ENCODE results near the gene ULK4.
"Not testable (repeated sequence)": the region's sequence is repeated elsewhere in the genome, so short reads cannot be mapped to it uniquely, and the experiment has no call there.

ULK4 gene

DNA sequence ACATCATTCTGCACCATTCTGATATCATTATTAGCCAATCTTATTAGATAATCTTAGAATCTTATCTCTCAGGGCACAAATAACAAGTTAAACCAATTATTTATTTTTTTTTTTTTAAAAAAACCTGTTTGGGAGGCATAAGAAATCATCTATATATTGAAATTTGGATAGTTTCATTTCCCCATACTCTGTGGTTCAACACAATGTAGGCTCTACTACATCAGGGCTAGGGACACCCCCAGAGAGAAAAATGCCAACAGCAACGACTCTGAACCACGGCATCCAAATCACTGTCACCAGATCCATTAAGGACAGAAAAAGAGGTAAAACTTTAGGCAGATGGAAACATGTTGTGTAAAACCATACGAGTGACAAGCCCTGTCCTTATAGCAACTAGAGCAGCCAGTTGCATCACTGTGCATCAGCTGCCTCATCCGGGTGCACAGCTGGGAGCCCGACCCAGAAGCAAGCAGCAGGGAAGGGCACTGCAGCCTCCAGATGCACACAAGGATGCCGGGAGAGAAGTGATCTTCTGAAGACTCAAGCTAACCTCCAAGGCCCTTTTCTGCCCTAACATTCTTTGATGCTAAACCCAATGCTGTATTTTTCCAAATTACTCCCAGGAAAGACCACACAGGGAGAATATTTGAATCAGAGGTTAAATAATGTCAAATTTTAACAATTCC, 381.5 kb downstream of the ULK4 start:
- Histone ChIP-seq H3K36me3 (ENCODE audit: control insufficient read depth, low read depth, low read length) (no peaks in the 10 kb centered on the region), H3K4me3 (ENCODE audit: low read length) (no peak overlapping the region), H3K27me3 (ENCODE audit: control insufficient read depth, insufficient read depth, low read length) (no peaks in the 10 kb centered on the region), H3K9me3 (ENCODE audit: control insufficient read depth, low read depth, low read length) (no peaks in the 10 kb centered on the region), H3K27ac (ENCODE audit: low read length) (no peak overlapping the region), H3K4me1 (ENCODE audit: control insufficient read depth, low read depth, low read length) (peaks cover 39% of the 10 kb centered on the region), H3K9ac (ENCODE audit: low read length) (no peak overlapping the region)

GRCh38 chr3:41579861-41580260, 382.0 kb downstream of the ULK4 start:
- Histone ChIP-seq H3K9ac (ENCODE audit: low read length) (no peak overlapping the region), H3K36me3 (ENCODE audit: control insufficient read depth, low read depth, low read length) (no peaks in the 10 kb centered on the region), H3K27me3 (ENCODE audit: control insufficient read depth, insufficient read depth, low read length) (no peaks in the 10 kb centered on the region), H3K4me3 (ENCODE audit: low read length) (no peak overlapping the region), H3K4me1 (ENCODE audit: control insufficient read depth, low read depth, low read length) (peaks cover 39% of the 10 kb centered on the region), H3K27ac (ENCODE audit: low read length) (no peak overlapping the region), H3K9me3 (ENCODE audit: control insufficient read depth, low read depth, low read length) (no peaks in the 10 kb centered on the region)

DNA sequence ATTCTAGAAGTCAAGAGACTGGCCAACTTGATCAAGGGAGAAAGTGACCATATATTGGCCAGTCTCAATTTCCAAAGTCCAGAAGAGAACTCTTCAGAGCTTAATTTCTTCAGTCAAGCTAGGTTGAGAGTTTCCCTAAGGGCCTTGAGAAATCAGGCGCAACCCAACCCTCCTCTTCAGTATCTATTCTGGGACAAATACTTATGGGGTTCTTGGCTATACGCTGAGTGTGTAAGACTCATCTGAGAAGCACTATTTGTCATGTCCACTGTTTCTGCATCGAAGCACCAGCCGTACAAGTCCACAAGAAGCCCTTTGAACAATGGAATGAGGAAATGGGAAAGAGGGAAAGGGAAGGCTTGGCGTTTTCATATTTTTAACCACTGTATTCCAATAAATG, 383.1 kb downstream of the ULK4 start:
- Histone ChIP-seq H3K27ac (ENCODE audit: low read length) (no peak overlapping the region), H3K4me1 (ENCODE audit: control insufficient read depth, low read depth, low read length) (peaks cover 43% of the 10 kb centered on the region), H3K4me3 (ENCODE audit: low read length) (no peak overlapping the region), H3K9ac (ENCODE audit: low read length) (no peak overlapping the region), H3K9me3 (ENCODE audit: control insufficient read depth, low read depth, low read length) (no peaks in the 10 kb centered on the region), H3K36me3 (ENCODE audit: control insufficient read depth, low read depth, low read length) (no peaks in the 10 kb centered on the region), H3K27me3 (ENCODE audit: control insufficient read depth, insufficient read depth, low read length) (no peaks in the 10 kb centered on the region)

GRCh38 chr3:41575724-41576123, 386.2 kb downstream of the ULK4 start:
- no peaks in the 10 kb centered on the region for H3K27me3 ChIP-seq (ENCODE audit: control insufficient read depth, insufficient read depth, low read length)
- H3K4me3 ChIP-seq (ENCODE audit: low read length), result no peak overlapping the region
- no peaks in the 10 kb centered on the region for H3K9me3 ChIP-seq (ENCODE audit: control insufficient read depth, low read depth, low read length)
- H3K9ac ChIP-seq (ENCODE audit: low read length), result no peak overlapping the region
- no peak overlapping the region for H3K27ac ChIP-seq (ENCODE audit: low read length)
- H3K36me3 ChIP-seq (ENCODE audit: control insufficient read depth, low read depth, low read length), result no peaks in the 10 kb centered on the region
- peaks cover 40% of the 10 kb centered on the region for H3K4me1 ChIP-seq (ENCODE audit: control insufficient read depth, low read depth, low read length)

GRCh38 chr3:41574900-41575299, 387.0 kb downstream of the ULK4 start:
- Histone ChIP-seq H3K9me3 (ENCODE audit: control insufficient read depth, low read depth, low read length) (no peaks in the 10 kb centered on the region), H3K27me3 (ENCODE audit: control insufficient read depth, insufficient read depth, low read length) (no peaks in the 10 kb centered on the region), H3K9ac (ENCODE audit: low read length) (no peak overlapping the region), H3K4me1 (ENCODE audit: control insufficient read depth, low read depth, low read length) (peaks cover 39% of the 10 kb centered on the region), H3K27ac (ENCODE audit: low read length) (no peak overlapping the region), H3K4me3 (ENCODE audit: low read length) (no peak overlapping the region), H3K36me3 (ENCODE audit: control insufficient read depth, low read depth, low read length) (no peaks in the 10 kb centered on the region)

DNA sequence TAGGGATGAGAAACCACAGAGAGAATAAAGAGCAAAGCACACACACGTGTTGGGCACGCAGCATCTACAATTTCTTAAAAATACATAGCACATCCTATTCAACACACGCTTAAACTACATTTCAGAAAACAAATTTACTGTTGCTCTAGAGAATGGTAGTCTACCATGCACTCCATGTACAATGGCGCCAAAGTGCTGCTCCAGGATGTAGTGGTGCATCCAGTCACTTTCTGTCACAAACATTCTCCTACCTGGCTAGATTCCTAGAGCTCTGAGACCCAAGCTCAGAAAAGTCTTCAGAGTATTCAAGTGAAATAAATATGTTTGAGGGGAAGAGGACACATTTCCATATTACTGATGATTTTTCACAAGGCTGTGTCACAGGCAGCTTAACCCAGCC, 388.3 kb downstream of the ULK4 start:
- Histone ChIP-seq H3K27ac (ENCODE audit: low read length) (no peak overlapping the region), H3K9ac (ENCODE audit: low read length) (no peak overlapping the region), H3K4me3 (ENCODE audit: low read length) (no peak overlapping the region), H3K27me3 (ENCODE audit: control insufficient read depth, insufficient read depth, low read length) (no peaks in the 10 kb centered on the region), H3K36me3 (ENCODE audit: control insufficient read depth, low read depth, low read length) (no peaks in the 10 kb centered on the region), H3K9me3 (ENCODE audit: control insufficient read depth, low read depth, low read length) (no peaks in the 10 kb centered on the region), H3K4me1 (ENCODE audit: control insufficient read depth, low read depth, low read length) (peaks cover 43% of the 10 kb centered on the region)

DNA sequence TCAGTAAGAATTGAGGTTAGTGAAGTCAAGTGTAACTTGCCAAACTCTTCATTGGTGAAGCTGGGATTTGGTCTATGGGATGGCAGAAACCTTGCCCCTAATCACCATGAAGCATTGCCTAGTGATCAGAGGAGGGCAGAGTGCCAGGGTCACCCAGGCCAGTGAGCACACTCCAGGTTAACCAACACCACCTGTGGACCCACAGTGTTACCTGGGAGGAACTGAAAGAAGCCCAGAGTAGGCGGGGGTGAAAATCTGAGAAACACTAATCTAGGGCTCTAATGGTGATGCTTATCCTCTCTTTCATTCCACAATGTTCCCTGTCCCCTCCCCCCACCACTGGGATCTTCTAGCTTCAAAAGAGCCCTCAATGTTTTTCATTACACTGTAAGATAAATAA, 389.8 kb downstream of the ULK4 start:
- H3K4me1 ChIP-seq (ENCODE audit: control insufficient read depth, low read depth, low read length), result peaks cover 30% of the 10 kb centered on the region
- no peak overlapping the region for H3K9ac ChIP-seq (ENCODE audit: low read length)
- H3K4me3 ChIP-seq (ENCODE audit: low read length), result no peak overlapping the region
- no peaks in the 10 kb centered on the region for H3K36me3 ChIP-seq (ENCODE audit: control insufficient read depth, low read depth, low read length)
- H3K27ac ChIP-seq (ENCODE audit: low read length), result no peak overlapping the region
- no peaks in the 10 kb centered on the region for H3K27me3 ChIP-seq (ENCODE audit: control insufficient read depth, insufficient read depth, low read length)
- no peaks in the 10 kb centered on the region for H3K9me3 ChIP-seq (ENCODE audit: control insufficient read depth, low read depth, low read length)

- Histone ChIP-seq H3K9me3 (ENCODE audit: control insufficient read depth, low read depth, low read length) (no peaks in the 10 kb centered on the region), H3K4me1 (ENCODE audit: control insufficient read depth, low read depth, low read length) (peaks cover 16% of the 10 kb centered on the region), H3K4me3 (ENCODE audit: low read length) (no peak overlapping the region), H3K27me3 (ENCODE audit: control insufficient read depth, insufficient read depth, low read length) (no peaks in the 10 kb centered on the region), H3K27ac (ENCODE audit: low read length) (no peak overlapping the region), H3K9ac (ENCODE audit: low read length) (no peak overlapping the region), H3K36me3 (ENCODE audit: control insufficient read depth, low read depth, low read length) (no peaks in the 10 kb centered on the region)
These were observed 392.1 kb downstream of the ULK4 start for GRCh38 chr3:41569632-41570305.

DNA sequence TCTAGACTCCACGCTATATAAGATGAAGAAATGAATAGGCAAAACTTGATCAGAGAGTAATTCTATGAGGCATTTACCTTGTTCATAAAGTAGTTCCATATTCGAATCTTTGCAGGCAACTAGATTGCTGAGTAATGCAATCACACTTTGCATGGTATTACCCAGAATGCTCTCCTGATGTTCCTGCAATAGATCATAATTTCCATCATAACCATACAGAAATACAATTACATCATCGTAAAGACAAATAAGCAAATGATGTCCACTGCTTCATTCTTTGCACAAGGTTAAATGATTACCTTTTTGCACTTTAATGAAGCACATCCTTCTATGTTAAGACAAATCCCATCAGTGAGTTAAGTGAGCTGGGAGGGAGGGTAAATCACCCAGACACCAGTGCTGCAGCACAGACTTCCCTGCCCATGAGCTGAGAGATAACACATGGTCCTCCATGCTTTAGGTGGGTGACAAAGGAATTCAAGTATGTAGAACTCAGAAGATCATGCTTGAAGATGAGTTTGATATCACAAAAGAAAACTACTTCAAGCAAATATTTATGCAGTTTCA, 395.9 kb downstream of the ULK4 start:
- Histone ChIP-seq H3K4me3 (ENCODE audit: low read length) (no peak overlapping the region), H3K9me3 (ENCODE audit: control insufficient read depth, low read depth, low read length) (no peaks in the 10 kb centered on the region), H3K36me3 (ENCODE audit: control insufficient read depth, low read depth, low read length) (no peaks in the 10 kb centered on the region), H3K4me1 (ENCODE audit: control insufficient read depth, low read depth, low read length) (peaks cover 13% of the 10 kb centered on the region), H3K9ac (ENCODE audit: low read length) (no peak overlapping the region), H3K27me3 (ENCODE audit: control insufficient read depth, insufficient read depth, low read length) (no peaks in the 10 kb centered on the region), H3K27ac (ENCODE audit: low read length) (no peak overlapping the region)

- no peak overlapping the region for H3K4me3 ChIP-seq (ENCODE audit: low read length)
- H3K9me3 ChIP-seq (ENCODE audit: control insufficient read depth, low read depth, low read length), result no peaks in the 10 kb centered on the region
- no peak overlapping the region for H3K9ac ChIP-seq (ENCODE audit: low read length)
- H3K27me3 ChIP-seq (ENCODE audit: control insufficient read depth, insufficient read depth, low read length), result no peaks in the 10 kb centered on the region
- H3K27ac ChIP-seq (ENCODE audit: low read length), result no peak overlapping the region
- peaks cover 7% of the 10 kb centered on the region for H3K4me1 ChIP-seq (ENCODE audit: control insufficient read depth, low read depth, low read length)
- no peaks in the 10 kb centered on the region for H3K36me3 ChIP-seq (ENCODE audit: control insufficient read depth, low read depth, low read length)
These were observed 396.9 kb downstream of the ULK4 start for GRCh38 chr3:41565003-41565402.

- H3K4me1 ChIP-seq (ENCODE audit: control insufficient read depth, low read depth, low read length); H3K9me3 ChIP-seq (ENCODE audit: control insufficient read depth, low read depth, low read length); H3K9ac ChIP-seq (ENCODE audit: low read length); H3K27ac ChIP-seq (ENCODE audit: low read length); H3K4me3 ChIP-seq (ENCODE audit: low read length); H3K27me3 ChIP-seq (ENCODE audit: control insufficient read depth, insufficient read depth, low read length); H3K36me3 ChIP-seq (ENCODE audit: control insufficient read depth, low read depth, low read length): not testable (repeated sequence)
These were observed 405.7 kb downstream of the ULK4 start for GRCh38 chr3:41556245-41556644.

- Histone ChIP-seq H3K27me3 (ENCODE audit: control insufficient read depth, insufficient read depth, low read length) (no peaks in the 10 kb centered on the region), H3K27ac (ENCODE audit: low read length) (no peak overlapping the region), H3K4me1 (ENCODE audit: control insufficient read depth, low read depth, low read length) (peaks cover under 1% of the 10 kb centered on the region), H3K36me3 (ENCODE audit: control insufficient read depth, low read depth, low read length) (no peaks in the 10 kb centered on the region), H3K4me3 (ENCODE audit: low read length) (no peak overlapping the region), H3K9ac (ENCODE audit: low read length) (no peak overlapping the region), H3K9me3 (ENCODE audit: control insufficient read depth, low read depth, low read length) (no peaks in the 10 kb centered on the region)
These were observed 428.9 kb downstream of the ULK4 start for GRCh38 chr3:41532976-41533375.

Data from iPS-18a (cell line).